Stimulated activated CD4-positive, alpha-beta T cell treated with anti-CD3 and anti-CD28 coated beads, Interleukin-15, amount 100 ng/mL, for 1 hour (primary cell): ENCODE results near the gene HPS5.
"Not testable (repeated sequence)": the region's sequence is repeated elsewhere in the genome, so short reads cannot be mapped to it uniquely, and the experiment has no call there.

Experiments used
- DNase-seq, 2 donors: peaks; one replicate each; pipeline ENCODE4 v3.0.0-alpha.2; 2020; ENCODE audit warnings: low read depth in 1 of 2, low spot score in 1 of 2

Gene HPS5

DNA sequence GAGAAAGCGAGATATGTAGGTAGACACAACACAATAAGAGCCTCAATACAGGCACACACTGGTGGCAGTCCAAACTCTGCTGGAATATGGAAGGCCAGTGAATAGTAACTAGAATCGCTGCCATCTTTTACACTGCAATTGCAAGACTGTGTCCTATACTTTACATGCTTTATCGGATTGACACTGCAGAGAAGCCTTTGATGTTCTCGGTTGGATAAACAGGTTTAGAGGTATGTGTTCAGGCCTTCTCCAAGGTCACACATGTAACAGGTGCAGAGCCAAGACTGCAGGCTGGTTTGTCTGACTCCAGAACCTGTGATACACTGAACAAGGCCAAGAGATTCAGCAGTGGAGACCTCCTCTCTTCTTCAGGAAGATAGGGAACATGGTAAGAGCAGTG lies 50.7 kb downstream of the HPS5 start:
- DNase-seq, result no peak

DNA sequence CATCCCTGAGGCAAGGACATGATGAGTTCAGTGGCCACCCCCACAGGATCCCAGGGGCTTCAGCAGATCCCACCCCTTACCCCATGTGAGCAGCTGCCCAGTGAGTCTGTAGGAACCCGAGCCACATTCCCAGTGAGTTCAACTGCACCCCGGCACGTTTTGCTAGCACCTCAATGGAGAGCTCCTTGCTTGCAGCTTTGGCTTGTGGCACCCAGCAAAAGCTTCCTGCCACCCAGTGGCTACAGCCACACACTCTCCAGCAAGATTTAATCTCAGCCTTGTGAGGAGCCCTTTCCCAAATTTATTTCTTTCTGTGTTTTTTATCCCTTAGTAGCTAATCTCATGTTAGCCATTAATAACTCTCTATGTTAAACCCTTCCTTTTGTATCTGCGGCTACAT lies 51.8 kb downstream of the HPS5 start:
- DNase-seq, result no peak

DNA sequence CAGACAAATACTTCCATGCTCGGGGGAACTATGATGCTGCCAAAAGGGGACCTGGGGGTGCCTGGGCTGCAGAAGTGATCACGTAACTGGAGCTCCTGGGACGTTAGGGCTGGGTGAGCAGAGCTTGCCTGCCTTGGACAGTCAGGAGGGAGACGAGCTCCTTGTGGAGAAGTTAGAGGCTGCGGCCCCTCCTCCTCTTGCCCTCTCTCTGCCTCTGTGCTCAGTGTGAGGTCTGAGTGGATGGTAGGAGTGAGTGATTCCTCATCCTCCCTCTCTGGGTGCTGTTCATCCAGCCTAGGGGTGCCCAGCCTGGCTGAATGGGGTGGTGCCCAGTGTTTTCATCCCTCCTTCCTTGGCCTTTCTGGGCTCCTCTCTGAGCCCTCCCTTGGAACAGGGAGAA lies 52.7 kb downstream of the HPS5 start:
- not testable (repeated sequence) for DNase-seq

DNA sequence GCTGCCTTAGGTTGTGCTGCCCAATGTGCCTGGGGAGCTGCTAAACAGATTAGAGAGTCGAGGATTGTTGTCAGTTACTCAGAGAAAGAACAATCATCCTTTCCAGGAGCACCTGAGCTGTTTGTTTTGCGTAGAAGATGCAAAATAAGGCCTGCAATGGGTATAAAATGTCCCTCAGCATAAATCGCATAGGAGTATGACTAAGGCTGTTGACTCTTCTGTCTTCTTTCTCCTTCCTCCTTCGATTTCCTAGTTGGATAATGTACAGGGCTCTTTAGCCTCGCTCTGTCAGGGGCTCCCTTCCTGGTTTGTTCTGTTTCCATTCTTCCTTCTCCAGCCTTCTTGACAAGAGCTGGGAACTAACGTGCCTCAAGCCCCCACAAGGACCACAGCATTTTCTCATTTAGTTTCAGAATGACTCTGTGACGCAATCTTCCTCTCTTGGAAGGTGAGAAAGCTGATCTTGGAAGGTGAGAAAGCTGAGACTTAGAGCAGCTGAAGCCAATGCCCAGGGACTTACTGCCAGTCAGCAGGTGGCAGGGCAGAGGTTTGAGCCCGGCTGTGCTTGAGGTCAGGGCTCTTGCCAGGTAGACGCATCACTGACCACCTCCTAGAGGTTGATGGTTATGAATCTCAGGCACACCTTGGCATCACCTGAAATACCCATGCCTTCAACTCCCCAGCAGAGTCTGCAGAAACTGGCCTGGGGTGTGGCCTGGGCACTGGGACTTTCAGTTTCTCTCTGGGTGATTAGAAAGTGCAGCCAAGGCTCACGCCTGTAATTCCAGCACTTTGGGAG lies 54.4 kb downstream of the HPS5 start:
- not testable (repeated sequence) for DNase-seq

DNA sequence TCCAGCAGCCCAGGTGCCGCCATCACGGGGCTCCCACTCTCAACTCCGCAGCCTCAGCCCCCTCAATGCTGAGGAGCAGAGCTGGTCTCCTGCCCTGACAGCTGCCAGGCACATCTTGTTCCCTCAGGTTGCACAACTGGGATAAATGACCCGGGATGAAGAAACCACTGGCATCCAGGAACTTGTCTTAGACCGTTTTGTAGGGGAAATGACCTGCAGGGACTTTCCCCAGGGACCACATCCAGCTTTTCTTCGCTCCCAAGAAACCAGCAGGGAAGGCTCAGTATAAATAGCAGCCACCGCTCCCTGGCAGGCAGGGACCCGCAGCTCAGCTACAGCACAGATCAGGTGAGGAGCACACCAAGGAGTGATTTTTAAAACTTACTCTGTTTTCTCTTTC lies 56.0 kb downstream of the HPS5 start, which contains the start of gene SAA1:
Gene SAA1 (plus strand): TSS at position 316 of the 400 bp plus-strand sequence. CDS start 624 bp downstream, outside the sequence.
- no peak for DNase-seq

DNA sequence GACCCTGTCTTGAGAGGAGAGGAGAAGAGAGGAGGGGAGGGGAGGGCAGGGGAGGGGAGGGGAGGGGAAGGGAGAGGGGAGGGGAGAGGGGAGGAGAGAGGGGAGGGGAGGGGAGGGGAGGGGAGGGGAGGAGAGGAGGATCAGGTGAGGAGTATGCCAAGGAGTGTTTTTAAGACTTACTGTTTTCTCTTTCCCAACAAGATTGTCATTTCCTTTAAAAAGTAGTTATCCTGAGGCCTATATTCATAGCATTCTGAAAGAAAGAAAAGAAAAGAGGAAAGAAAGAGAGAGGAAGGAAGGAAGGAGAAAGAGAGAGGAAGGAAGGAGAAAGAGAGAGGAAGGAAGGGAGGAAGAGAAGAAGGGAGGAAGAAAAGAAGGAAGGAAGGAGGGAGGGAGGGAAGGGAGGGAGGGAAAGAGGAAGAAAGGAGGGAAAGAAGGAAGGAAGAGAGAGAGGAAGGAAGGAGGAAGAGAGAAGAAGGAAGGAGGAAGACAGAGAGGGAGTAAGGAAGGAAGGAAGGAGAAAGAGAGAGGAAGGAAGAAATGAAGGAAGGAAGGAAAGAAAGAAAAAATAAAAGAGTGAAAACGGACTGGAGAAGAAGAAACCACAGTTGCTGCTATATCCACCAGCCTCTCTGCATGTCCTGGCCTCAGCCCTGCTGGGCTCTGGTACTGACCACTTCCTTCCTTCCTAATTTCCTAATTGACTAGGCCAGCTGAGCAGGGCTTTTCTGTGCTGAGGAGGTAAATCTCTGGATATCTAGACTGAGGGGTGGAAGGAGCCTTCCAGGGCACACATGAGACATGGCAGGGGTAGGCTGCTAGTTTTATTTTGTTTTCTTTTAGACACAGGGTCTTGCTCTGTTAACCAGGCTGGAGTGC lies 57.0 kb downstream of the HPS5 start:
- DNase-seq, result no peak

DNA sequence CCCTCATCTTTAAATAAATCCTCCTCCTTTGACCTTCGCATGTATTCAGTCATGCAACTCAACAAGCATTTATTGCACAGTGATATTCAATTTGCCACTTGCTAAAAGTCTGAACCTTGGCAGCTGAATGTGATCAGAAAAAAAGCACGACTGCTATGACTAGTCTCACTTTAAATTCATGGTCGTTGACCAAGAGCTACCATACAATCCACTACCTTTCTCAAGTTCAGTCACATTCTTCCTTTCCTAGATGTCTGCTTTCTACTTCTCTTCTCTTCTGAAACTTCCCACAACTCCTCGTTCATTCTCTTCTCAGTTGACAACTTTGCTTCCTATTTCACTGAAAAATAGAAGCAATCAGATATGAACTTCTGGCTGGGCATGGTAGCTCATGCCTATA lies 57.9 kb downstream of the HPS5 start:
- DNase-seq, result no peak

DNA sequence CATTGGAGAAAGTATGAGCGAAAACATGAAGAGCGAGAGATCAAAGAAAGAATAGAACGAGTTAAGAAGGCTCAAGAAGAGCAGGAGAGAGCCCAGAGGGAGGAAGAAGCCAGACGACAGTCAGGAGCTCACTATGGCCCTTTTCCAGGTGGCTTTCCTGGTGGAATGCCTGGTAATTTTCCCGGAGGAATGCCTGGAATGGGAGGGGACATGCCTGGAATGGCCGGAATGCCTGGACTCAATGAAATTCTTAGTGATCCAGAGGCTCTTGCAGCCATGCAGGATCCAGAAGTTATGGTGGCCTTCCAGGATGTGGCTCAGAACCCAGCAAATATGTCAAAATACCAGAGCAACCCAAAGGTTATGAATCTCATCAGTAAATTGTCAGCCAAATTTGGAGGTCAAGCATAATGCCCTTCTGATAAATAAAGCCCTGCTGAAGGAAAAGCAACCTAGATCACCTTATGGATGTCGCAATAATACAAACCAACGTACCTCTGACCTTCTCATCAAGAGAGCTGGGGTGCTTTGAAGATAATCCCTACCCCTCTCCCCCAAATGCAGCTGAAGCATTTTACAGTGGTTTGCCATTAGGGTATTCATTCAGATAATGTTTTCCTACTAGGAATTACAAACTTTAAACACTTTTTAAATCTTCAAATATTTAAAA lies 59.1 kb downstream of the HPS5 start:
- not testable (repeated sequence) for DNase-seq

DNA sequence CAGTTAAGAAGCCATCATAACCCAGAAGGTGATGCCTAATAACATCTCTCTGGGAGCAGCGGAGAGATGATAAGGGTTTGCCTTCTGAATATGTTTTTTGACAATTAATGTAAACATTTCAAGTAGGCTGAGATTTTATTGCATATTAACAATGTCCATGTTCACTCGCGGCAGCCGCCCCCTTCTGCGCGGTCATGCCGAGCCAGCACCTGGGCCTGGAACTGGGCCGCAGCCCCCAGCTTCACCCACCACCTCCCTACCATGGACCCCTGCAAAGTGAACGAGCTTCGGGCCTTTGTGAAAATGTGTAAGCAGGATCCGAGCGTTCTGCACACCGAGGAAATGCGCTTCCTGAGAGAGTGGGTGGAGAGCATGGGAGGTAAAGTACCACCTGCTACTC lies 60.2 kb downstream of the HPS5 start:
- no peak for DNase-seq

DNA sequence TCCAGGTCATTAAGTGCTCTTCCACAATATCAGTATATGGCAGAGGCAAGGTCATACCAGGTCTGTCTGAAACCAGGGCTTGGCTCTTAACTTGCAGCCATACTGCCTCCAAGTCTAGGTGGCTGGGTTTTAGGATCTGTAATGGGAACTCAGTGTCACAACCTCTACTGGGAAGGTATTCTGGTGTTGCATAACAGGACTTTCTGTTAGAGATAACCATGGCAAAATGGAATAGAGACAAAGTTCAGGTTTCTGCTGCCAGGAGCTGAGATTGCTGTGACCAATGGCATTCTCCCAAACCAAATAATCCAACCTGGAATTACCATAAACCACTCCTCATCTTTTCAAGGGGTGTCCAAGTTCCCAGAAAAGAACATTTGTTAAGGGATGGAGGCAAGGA lies 62.7 kb downstream of the HPS5 start:
- DNase-seq, result no peak

DNA sequence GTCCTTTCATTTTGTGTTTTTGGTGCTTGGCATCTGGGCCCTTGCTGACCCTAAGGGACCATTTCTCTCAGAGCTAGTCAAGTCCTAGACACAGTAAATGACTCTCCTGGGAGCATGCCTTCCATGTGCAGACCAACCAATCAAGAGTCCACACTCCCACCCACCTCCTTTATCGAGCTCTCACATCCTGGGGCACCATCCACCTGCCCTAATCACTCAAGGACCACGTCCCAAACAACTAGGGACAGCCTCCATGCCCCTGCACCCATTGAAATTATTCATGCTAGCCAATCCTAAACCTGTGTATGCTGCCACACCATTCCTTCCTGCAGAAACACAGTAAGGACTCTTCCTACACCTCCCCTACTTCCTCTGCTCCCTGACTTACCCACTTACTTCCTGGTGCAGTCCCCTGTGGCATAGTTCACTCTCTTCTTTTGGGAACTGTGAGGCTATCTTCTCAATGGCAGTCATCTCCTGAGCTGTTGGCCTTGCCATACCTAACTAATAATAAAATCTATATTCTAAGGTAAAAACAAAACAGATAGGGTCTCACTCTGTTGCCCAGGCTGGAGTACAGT lies 67.1 kb downstream of the HPS5 start:
- DNase-seq, result no peak

DNA sequence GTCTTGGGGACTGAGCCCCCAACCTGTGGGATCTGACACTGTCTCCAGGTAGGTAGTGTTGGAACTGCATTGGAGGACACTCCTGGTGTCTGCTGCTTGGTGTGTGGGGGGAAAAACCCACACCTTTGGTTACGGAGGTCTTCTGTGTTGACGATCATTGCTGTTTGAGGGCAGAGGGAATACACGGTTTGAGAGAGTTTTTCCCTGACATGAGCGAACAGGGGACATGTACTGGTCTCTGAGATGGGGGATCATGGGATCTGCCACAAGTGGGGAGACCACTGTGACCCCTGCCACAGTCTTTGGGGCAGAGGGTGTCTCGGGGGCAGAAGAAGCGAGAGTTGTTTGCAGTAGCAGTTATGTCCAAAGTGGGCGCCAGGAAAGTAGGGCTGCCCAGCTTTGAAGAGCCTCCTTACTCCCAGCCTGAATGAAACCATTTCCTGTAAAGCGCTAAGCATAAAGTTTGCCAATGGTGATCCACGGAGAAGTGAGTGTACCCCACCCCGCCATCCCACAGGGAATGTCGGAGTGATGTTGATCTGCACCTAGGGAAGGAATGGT lies 68.1 kb downstream of the HPS5 start:
- no peak for DNase-seq

DNA sequence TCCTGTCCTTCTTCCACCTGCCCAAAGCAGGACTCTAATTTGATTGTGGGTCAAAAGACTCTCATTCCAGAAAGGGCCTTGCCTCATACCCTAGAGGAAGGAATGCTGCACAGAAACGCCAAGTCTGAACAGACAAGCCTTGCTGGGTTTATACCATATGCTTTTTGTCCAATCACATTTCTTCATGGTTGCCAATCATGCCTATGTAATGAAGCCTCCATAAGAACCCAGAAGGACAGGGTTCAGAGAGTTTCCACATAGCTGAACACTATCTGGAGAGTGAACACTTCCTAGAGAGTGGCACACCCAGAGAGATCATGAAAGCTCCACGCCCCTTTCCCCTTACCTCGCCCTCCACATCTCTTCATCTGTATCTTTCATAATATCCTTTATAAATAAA lies 68.7 kb downstream of the HPS5 start:
- no peak for DNase-seq

DNA sequence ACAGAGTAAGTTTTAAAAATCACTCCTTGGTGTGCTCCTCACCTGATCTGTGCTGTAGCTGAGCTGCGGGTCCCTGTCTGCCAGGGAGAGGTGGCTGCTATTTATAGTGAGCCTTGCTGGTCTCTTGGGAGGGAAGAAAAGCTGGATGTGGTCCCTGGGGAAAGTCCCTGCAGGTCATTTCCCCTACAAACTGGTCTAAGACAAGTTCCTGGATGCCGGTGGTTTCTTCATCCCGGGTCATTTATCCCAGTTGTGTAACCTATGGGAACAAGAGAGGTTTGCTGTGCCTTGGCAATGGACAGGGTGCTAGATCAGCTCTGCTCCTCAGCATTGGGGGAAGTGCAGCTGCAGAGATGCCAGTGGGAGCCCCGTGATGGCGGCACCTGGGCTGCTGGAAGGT lies 73.4 kb downstream of the HPS5 start, which contains the start of gene SAA2:
Gene SAA2 (minus strand): TSS at position 108 of the 400 bp plus-strand sequence. CDS start 657 bp downstream, outside the sequence.
- no peak for DNase-seq

DNA sequence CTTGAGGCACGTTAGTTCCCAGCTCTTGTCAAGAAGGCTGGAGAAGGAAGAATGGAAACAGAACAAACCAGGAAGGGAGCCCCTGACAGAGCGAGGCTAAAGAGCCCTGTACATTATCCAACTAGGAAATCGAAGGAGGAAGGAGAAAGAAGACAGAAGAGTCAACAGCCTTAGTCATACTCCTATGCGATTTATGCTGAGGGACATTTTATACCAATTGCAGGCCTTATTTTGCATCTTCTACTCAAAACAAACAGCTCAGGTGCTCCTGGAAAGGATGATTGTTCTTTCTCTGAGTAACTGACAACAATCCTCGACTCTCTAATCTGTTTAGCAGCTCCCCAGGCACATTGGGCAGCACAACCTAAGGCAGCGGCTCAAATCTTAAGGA lies 74.8 kb downstream of the HPS5 start:
- not testable (repeated sequence) for DNase-seq

DNA sequence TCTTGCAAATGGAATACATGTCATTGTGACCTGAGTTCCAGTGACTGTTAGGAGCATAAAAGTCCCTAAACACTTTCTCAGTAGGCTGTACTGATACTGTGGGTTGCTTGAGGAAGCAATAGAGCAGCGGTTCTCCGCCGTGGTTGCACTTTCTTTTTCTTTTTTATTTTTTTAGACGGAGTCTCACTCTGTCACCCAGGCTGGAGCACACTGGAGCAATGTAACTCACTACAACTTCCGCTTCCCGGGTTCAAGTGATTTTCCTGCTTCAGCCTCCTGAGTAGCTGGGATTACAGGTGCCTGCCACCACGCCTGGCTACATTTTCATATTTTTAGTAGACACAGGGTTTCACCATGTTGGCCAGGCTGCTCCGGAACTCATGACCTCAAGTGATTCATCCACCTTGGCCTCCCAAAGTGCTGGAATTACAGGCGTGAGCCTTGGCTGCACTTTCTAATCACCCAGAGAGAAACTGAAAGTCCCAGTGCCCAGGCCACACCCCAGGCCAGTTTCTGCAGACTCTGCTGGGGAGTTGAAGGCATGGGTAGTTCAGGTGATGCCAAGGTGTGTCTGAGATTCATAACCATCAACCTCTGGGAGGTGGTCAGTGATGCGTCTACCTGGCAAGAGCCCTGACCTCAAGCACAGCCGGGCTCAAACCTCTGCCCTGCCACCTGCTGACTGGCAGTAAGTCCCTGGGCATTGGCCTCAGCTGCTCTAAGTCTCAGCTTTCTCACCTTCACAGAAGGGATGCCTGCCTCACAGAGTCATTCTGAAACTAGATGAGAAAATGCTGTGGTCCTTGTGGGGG lies 75.4 kb downstream of the HPS5 start:
- DNase-seq, result not testable (repeated sequence)

DNA sequence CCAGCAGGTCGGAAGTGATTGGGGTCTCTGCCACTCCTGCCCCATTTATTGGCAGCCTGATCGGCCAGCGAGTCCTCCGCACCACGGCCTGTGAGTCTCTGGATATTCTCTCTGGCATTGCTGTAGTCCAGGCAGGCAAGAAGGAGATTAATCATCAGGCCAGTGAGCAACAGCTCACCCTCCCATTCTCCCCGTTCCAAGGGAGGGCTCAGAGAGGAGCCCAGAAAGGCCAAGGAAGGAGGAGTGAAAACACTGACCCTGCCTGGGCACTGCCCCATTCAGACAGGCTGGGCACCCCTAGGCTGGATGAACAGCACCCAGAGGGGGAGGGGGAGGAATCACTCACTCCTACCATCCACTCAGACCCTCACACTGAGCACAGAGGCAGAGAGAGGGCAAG lies 76.5 kb downstream of the HPS5 start:
- no peak for DNase-seq

DNA sequence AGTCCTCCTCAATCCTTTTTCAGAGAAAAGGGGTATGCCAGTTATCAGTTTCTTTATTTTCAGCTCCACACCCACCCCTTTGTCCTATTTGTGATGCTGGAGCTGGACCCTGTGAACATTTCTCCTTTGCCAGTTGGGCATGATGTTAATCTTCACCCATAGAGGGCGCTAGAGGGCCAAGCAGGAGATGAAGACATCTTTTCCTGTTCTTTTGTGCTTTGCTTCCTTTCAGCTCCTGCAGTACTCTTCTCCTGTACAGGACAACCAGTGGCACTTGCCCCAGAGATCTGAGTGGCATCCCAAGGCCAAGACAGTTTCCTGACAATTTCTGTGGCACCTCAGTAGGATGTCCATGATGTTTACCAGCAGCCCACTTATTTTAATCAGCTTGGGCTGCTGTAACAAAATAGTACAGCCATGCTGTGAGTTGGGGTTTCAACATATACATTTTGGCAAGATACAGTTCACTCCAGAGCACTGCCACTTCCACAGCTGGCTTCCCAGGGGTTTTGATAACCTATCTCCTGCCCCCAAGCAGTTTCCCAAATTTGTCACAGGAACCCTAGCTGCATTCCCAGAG lies 78.1 kb downstream of the HPS5 start:
- DNase-seq, result no peak

DNA sequence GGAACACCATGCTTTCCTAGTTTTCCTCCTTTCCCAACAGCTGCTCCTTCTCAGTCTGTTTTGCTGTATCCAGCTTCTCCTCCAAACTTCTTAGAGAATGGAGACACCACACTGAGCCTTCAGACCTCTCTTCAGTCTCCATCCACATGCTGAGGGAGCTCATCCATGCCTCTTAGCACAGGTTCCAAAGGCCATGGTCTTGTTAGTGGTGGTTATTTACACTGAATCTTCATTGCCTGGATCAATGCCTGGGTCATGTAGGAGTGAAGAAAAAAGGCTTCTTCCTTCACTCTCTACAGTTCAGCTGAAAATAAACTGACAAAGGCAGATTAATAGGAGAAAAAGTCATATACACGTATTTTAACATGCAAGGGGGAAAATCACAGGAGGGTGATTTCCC lies 82.3 kb downstream of the HPS5 start:
- DNase-seq, result no peak
